ENCODE data around the gene ST3GAL3.

DNA sequence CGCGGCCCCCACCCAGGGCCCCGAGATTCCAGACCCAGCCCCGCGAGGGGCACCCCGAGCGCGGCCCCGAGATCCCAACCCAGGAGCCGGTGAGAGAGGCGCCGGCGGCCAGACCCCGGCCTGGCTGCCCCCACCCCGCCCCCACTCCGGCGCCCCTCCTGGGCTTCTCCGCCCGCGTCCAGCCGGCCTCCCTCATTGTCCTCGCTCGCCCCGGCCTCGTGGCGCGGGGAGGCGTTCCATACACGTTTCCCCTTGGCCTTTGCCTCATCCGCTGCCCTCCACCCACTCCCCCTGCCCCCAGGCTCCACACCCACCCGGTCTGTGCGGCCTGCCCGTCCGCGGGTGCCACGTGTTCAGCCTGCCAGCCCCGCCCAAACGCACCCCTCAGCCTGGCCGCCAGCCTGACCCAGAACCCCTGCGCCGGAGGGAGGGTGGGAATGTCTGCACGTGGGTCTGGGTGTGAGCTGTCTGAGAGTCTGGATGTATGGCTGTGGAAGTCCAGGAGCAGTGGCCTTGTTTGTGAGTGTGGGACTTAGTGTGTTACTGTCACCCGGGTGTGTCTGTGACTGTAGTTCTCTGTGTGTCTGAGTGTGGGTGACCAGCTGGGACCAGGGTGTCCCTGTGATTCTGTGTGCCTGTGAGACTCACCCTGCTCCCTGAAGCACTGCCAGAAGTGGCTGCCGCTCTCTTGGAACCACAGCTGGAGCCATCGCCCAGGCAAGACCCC, 272.4 kb downstream of the ST3GAL3 start:
- no peak for TF ChIP-seq EZH2phosphoT487 (IDR thresholded peaks at IDR 0.05; ENCODE audit: low read depth, severe bottlenecking, unreplicated experiment)
- TF ChIP-seq, protein P1, sequence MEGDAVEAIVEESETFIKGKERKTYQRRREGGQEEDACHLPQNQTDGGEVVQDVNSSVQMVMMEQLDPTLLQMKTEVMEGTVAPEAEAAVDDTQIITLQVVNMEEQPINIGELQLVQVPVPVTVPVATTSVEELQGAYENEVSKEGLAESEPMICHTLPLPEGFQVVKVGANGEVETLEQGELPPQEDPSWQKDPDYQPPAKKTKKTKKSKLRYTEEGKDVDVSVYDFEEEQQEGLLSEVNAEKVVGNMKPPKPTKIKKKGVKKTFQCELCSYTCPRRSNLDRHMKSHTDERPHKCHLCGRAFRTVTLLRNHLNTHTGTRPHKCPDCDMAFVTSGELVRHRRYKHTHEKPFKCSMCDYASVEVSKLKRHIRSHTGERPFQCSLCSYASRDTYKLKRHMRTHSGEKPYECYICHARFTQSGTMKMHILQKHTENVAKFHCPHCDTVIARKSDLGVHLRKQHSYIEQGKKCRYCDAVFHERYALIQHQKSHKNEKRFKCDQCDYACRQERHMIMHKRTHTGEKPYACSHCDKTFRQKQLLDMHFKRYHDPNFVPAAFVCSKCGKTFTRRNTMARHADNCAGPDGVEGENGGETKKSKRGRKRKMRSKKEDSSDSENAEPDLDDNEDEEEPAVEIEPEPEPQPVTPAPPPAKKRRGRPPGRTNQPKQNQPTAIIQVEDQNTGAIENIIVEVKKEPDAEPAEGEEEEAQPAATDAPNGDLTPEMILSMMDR (IDR thresholded peaks at IDR 0.05; ENCODE audit: poor library complexity): no peak
- no peak for TF ChIP-seq EZH2 (IDR thresholded peaks at IDR 0.05; ENCODE audit: borderline replicate concordance)

Data from hepatocyte (in vitro differentiated cells).